ENCODE measurements around the gene SPSB4.

DNA sequence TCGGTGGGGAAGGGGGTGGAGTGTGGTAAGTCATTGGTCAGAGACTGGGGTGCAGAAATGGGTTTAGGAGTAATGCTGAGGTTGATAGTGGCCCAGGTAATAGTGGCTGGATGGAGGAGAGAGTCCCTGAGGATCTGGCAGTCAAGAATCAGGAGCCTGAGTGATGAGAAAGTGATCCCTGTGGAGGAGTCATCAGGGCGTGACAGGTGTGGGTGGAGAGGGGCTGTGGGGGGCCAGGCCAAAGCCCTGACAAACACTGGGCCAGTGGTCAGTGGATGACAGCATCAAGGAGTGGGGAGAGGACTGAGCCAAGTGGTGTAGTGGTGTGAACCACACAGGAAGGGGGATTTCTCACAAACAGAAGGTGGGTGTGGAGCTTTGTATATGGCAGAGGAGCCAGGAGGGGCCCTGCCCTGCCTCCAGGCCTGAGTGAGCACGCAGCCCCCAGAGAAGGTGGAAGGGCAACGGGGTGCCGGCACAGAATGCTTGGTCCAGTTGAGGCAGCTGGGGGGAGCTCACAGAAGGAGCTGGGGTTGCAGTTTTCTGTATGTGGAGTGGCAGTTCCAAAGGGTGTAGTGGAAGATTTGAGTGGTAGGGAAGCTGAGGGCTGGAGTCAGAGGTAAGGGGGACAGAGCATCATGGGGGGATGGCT lies 77.1 kb downstream of the SPSB4 start:
- TF ChIP-seq, protein P1, sequence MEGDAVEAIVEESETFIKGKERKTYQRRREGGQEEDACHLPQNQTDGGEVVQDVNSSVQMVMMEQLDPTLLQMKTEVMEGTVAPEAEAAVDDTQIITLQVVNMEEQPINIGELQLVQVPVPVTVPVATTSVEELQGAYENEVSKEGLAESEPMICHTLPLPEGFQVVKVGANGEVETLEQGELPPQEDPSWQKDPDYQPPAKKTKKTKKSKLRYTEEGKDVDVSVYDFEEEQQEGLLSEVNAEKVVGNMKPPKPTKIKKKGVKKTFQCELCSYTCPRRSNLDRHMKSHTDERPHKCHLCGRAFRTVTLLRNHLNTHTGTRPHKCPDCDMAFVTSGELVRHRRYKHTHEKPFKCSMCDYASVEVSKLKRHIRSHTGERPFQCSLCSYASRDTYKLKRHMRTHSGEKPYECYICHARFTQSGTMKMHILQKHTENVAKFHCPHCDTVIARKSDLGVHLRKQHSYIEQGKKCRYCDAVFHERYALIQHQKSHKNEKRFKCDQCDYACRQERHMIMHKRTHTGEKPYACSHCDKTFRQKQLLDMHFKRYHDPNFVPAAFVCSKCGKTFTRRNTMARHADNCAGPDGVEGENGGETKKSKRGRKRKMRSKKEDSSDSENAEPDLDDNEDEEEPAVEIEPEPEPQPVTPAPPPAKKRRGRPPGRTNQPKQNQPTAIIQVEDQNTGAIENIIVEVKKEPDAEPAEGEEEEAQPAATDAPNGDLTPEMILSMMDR (IDR thresholded peaks at IDR 0.05) = no peak
- no peak for TF ChIP-seq ZFX (IDR thresholded peaks at IDR 0.05; ENCODE audit: borderline replicate concordance)
